HG03066 (cell line): ENCODE measurements around the gene UNKL.
"Not testable (repeated sequence)": the region's sequence is repeated elsewhere in the genome, so short reads cannot be mapped to it uniquely, and the experiment has no call there.

Experiments
- ATAC-seq: cut with Tn5 transposase; IDR thresholded peaks from one replicate; pipeline ENCODE4 v1.9.1; 2021; ENCODE audit warnings: low read depth; ENCODE audit not compliant: unreplicated experiment

UNKL gene

DNA sequence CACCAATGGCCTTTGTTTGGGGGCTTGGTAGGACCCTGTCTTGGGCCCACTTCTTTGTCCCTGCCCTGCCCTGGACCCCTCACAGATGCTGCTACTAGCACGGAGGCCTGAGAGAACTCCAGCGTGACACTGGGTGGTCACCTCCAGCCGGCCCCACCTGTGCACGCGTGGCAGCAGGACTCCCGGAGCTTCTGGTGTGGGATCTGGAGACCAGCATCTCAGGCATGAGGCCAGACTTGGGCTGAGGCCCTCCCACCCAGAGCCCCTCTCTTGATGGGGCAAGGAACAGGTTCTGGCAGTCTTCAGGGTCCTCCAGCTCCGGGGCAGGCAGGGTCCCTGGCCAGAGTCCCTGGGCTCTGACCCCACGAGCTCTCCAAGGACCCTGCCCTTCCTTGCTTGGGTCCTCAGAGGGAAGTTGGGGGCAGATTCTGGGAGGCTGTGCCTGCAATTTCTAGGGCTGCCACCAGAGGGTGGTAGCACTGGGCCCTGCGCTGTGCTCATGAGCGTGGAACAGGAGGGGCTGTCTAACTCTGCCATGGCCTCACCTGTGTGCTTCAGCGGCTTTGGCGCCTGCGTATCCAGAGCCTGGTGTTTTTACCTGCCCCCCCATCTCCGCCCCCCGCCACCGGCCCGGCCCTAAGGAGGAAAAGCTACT lies 84.1 kb downstream of the UNKL start:
- ATAC-seq, result no peak

DNA sequence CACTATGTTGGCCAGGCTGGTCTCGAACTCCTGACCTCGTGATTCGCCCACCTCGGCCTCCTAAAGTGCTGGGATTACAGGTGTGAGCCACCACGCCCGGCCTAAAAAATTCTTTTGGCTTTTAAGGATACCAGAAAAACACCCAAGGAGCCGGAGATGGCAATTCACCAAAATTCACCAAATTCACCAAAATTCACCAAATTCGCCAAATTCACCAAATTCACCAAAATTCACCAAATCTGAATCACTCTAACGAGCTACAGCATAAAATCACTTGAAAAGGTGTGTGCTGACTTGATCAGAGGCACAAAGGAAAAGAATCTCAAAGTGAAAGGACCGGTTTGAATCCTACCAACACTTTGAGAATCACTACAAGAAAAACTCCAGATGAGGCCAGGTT lies 85.5 kb downstream of the UNKL start:
- not testable (repeated sequence) for ATAC-seq

DNA sequence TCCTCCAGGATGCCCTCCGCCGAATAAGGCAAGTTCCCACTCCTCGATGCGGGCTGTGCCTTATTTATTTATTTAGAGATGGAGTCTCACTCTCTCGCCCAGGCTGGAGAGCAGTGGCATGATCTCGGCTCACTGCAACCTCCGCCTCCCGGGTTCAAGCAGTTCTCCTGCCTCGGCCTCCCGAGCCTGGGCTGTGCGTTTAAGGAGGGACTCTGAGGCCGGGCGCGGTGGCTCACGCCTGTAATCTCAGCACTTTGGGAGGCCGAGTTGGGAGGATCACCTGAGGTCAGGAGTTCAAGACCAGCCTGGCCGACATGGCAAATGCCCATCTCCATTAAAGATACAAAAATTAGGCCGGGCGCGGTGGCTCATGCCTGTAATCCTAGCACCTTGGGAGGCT lies 86.4 kb downstream of the UNKL start:
- not testable (repeated sequence) for ATAC-seq

DNA sequence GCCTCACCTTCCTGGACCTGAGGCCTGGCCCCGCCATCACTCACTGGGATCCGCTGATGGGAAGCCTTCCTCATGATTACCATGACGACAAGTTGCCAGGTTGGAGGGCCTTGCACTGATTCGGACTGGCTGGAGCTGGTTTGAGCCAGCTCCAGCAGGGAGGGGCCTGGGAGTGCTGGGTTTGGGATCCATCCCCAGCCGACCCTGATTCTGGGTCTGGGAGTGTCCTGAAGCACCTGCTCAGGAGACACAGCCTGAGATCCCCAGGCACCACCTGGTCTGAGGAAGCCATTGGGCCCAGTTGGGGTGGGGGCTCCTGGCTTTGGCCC lies 86.9 kb downstream of the UNKL start:
- ATAC-seq, result no peak

DNA sequence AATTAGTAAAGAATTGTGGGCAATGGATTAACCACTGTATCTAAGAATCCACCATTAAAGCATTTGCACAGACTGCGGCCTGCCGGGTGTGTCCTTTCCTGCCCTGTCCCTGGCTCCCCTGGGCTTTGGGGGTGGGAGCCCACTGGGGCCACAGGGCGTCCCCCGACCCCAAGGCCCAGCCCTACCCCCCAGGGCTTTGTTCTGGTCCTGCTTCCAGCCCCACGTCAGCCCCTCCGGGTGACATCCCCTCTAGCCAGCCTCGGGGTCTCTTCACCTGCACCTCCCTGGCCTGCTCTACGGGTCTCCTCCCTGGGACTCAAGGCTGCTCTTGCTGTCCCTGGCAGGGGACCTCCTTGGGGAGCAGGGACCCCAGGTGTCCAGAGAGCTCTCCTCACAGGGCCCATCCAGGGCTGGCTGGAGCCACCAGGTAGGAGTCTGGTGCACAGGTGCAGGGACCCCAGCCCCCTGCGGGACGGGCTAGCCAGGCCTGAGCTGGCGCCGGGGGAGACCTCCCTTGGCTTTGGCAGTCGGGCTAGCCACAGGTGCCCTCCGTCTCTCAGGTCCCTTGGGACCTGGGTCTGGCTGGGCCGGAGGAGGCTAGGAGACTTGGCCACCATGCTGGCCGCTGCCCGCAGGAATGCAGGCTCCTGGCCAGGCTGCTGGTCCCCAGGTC lies 87.4 kb downstream of the UNKL start:
- ATAC-seq, result no peak

DNA sequence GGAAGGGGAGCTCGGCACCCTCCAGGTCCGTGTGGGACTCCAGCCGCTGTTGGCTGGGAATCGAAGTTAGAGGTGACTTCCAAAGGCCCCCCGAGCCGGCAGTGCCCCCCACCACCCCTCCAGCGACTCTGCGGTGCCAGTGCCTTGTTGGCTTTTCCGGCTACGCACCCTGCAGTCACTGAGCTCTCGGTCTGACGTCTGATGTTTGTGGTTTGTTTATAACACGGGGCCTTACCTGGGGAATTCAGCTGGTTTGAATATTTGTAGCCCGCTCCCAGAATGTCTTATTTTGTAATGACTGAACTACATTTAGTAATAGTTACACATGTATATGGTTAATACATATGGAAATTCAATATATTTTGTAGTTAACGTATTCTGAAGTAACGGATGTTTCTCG lies 88.1 kb downstream of the UNKL start:
- no peak for ATAC-seq

DNA sequence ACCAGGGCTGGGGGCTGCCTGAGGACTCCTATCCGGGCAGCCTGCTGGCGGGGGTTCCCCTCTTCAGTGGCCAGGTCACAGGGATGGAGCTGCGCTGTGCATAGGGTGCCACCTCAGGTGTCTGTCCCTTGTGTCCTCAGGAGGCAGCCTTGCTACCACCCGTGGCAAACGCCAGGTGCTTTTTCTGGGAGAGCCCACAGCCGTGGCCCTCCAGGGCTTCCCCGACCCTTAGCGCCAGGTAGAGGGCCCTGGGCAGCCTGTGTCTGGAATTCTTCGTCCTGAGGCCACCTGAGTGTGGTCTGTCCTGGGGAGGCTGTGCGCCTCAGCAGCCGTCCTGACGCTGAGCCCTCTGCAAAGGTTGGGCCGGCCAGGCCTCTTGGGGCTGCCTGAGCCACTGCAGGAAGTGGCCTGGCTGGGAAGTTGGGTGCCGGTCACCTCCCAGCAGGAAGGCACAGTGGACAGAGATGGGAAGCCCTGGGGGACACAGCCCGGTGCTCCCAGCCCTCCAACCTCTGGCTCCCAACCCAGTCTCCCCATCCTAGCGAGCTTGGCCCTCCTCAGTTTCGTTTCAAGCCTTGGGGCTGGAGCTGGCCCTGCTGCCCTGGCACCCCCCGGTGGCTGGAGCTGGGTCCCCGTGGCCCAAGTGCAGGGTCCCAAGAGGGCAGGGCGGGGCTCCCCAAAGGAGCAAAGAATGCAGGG lies 88.7 kb downstream of the UNKL start:
- ATAC-seq, result no peak

DNA sequence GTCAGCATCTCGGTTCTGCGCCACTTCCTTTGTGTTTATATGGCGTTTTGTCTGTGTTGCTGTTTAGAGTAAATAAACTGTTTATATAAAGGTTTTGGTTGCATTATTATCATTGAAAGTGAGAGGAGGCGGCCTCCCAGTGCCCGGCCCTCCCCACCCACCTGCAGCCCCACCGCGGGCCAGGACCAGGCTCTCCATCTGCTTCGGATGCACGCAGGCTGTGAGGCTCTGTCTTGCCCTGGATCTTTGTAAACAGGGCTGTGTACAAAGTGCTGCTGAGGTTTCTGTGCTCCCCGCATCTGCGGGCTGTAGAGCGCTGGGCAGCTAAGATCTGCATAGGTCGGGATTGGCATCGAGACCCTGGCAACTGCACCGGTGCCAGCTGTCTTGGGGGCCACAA lies 89.2 kb downstream of the UNKL start:
- ATAC-seq, result no peak

DNA sequence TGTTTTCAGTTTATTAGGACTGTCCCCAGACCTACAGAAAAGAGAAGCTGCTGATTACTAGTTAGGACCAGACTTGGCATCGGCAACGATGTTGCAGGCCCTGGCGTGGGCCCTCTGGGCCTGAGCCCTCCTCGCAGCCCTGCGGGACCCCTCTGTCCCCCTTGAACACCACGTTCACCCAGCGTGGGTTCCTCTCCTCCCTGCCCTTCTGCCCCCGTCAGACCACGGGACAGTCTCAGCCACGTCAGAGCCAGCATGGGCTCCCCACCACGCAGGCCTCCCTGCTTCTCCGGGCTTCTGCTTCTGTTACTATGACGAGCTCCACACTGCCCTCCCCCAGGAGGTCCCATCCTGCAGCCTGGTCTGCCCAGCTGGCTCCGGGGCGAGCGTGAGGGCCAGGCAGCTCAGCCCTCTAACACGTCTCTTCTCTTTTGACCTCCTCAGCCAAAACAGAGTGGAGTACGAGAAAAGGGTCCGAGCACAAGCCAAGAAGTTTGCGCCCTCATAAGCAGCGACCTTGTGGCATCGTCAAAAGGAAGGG lies 90.1 kb downstream of the UNKL start:
- ATAC-seq, result no peak

DNA sequence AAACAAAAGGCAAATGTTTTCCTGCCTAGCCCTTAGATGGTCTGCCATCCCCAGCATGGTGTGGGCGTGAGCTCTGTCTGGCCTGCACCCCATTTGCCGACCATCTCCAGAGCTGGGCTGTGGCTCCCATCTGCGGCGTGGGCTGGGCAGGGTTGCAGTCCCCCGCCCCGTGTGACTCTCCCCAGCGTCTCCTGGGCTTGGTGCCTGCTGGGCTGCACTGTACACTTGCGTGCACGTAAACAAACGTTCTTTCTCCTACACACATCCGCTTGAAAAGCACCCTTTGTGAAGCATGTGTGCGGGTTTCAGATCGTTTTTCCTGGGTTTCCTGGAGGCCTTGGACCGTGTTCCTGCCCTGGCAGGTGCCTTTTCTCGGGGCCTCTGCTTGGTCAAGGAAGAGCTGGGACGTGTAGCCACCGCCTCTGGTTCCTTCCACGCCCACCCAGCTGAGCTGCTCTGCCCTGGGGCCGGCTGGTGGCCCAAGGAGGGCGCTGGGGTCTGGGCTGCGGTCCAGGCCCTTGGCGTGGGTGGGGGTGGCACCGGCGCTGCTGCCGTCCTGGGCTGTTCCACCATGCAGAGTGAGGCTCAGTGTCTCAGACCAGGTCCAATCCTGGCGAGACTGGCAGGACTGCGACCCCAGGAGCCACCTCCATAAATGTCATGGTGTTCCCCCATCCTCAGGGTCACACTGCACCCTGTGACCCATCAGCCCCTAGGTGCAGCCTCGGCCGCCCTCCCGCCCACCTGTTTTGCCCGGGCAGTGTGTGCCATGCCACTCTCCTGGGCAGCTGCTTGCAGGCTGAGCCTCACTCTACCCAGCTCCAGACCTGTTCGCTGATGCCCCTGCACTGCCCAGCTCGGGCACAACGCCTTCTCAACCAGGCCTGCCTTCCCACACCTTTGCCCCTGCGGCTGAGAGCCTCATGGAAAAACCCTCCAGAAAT lies 90.9 kb downstream of the UNKL start:
- no peak for ATAC-seq

DNA sequence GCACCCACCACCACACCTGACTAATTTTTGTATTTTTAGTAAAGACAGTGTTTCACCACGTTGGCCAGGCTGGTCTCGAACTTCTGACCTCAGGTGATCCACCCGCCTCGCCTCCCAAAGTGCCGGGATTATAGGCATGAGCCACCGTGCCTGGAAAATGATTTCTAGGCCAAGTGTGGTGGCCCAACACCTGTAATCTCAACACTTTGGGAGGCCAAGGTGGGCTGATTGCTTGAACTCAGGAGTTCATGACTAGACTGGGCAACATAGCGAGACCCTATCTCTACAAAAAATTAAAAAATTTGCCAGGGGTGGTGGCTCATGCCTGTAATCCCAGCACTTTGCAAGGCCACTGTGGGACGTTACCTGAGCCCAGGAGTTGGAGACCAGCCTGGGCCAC lies 92.1 kb downstream of the UNKL start:
- ATAC-seq, result no peak

DNA sequence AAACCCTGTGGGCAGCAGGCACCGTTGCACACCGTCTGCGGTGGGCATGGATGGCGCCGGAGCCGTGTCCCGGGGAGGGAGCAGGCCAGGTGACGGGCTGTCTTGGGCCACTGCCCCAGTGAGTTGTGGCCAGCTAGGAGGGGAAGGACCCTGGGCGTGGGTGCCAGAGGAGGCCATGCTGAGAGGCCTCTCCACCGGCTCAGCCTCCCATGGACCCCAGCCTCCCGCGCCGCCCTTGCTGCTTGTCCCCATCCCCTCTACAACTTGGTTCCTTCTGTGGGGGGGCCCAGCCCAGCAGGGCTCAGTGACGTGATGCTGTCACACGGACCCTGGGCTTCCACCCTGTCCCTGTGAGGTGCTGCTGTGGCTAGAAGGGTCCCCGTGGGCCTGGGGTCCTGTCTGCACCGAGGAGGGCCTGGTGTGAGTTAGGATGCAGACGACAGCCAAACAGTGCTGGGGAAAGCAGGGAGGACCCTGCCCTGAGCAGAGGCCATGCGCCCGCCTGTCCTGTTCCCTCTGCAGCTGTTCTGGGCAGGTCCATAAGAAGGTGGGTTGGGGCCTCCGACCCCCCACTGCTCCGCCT lies 93.8 kb downstream of the UNKL start:
- ATAC-seq, result no peak

DNA sequence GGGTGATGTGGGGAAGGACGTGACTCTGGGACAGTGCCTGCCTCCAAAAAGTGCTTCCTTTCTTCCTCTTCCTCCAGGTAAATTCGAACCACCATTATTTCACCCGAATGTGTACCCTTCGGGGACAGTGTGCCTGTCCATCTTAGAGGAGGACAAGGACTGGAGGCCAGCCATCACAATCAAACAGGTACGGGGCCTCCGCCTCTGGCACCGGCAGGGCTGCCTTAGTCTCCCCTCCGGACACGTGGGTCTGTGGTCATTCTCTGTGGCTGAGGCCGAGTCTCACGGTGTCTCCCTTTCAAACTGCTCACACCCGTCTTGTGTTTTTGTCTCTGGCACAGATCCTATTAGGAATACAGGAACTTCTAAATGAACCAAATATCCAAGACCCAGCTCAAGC lies 94.4 kb downstream of the UNKL start:
- no peak for ATAC-seq

DNA sequence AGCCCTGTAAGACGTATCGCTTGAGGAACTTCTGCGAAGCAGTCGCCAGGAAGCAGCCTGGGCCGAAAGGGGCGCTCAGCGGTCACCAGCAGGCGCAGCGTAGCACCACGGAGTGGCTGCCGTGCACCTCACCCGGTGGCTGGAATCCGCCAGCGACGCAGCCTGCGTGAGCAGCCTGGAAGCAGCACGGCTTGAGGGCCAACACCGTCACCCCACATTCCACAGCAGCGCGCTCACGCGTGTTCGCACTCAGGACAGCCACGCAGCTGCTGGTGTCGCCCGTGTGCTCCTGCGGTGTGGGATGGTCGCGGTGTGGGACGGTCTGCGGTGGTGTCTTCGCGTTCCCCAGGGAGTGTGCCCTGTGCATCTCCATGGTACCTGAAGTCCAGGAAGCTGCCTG lies 95.5 kb downstream of the UNKL start:
- ATAC-seq, result no peak

DNA sequence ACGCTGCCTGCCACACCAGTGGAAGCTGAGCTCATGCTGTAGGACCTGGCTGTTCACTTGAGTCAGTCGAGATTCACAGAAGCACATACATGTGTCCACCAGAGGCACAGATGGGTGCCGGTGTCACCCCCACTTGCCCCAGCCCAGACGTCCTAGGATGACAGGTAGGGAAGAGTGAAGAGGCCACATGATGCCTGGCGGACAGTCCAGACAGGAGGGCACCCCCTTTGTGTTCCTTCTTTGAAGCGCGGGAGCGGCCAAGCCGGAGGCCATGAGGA lies 96.3 kb downstream of the UNKL start:
- ATAC-seq, result no peak

DNA sequence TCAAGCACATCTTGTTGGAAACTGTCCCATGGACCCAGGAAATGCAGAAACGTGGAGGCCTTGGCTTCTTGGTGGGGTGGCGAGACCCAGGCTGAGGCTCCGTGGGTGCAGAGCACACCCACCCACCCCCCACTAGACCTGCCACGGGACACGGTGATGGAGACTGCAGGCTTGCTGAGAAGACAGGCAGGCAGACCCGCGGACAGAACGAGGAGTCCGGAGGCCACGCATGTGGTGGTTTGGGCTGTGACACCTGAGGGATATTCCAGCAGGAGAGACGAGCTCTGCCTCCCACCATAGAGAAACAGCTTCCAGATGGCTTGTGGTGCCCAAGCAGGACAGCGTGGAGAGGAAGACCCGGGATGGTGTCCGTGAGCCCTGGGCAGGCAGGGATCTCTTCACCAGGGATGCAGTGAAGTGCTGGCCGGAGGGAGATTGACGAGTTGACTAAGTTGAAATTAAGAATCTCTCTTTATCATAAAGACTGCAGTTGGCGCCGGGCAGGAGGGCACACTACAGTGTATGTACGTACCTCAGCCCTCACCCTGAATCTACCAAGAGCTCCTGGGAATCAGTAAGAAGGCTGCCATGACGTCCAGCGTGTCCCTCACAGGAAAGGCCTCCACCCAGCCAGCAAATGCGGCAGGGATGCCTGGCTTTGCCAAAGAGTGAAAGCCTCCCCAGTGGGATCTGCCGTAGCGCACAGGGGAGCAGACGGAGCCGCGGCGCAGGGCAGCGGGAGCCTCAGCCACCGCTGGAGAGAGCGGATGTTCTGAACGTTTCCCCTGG lies 96.8 kb downstream of the UNKL start:
- no peak for ATAC-seq

DNA sequence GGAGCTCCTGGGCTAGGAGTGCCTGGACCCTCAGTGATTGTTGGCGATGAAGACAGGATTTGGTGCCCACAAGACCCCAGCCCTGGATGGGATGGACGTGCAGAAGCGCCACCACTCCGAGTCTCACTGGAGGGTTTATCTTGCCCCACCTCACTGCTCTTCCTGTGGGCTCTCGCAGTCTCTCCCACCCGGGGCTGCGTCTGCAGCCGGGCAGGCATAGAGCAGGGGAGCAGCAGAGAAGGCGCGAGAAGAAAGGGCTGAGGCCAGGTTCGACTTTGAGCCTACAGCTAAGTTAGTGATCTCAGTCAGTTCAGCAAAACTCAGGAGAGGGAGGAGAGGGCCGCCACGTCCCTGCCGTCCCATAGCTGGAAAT lies 98.5 kb downstream of the UNKL start:
- ATAC-seq, result no peak

DNA sequence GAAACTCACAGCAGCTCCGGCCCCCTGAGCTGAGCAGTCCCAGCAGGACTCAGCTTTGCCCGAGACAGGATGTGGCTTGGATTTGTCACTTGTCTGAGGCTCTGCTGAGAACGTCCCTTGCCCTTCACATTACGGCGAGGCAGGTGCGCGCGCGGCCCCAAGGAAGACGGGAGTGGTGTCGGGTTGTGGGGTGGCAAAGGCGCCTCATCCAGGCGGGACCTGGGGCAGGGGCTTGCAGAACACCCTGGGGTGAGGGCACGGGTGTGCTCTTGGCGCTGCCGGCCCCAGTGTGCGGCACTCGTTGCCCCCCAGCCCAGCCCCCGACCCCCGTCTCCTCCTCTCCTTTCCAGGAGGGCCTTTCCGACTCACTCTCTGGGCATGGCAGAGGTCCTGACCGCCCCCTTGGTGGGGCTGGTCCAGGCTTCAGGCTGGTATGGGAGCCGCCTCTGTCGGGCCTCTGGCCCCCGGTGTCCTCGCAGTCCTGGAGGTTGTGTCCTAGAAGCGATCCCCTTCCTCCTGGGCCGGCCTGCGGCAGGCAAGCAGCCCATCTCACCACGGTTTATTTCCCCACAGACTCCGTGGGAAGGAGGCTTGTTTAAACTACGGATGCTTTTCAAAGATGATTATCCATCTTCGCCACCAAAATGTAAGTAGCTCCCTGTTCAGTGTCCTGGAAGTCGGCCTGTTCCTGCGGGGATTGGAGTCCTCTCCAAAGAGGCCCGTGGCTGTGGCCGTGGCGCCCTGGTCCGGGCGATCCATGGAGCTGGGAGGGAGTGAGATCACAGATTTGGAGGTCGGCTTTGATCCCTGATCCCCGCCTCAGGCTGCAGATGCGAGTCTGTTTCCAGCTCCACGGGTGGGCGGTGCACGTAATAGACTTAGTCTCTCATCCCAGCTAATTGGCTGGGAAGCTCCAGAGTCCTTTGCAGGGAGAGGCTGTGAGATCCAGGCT lies 99.1 kb downstream of the UNKL start:
- ATAC-seq, result no peak
